ENCODE measurements around the gene ZNF232.
"Not testable (repeated sequence)": the region's sequence is repeated elsewhere in the genome, so short reads cannot be mapped to it uniquely, and the experiment has no call there.

Gene ZNF232

GRCh38 chr17:5135726-5136579 is 24.3 kb upstream of the ZNF232 start:
- no peak for DNase-seq
- no peak overlapping the region for H3K4me3 ChIP-seq (ENCODE audit: low read depth, low read length)
- TF ChIP-seq CTCF (IDR thresholded peaks at IDR 0.05; ENCODE audit: low read depth, low read length): no peak
- H3K9me3 ChIP-seq: no peaks in the 10 kb centered on the region
- no peaks in the 10 kb centered on the region for H3K4me1 ChIP-seq
- H3K27me3 ChIP-seq: no peaks in the 10 kb centered on the region
- no peaks in the 10 kb centered on the region for H3K36me3 ChIP-seq

GRCh38 chr17:5135131-5135712 is 23.5 kb upstream of the ZNF232 start:
- DNase-seq; H3K27me3 ChIP-seq; H3K4me3 ChIP-seq (ENCODE audit: low read depth, low read length); H3K9me3 ChIP-seq; H3K36me3 ChIP-seq; H3K4me1 ChIP-seq: not testable (repeated sequence)

GRCh38 chr17:5134571-5134970 is 22.9 kb upstream of the ZNF232 start:
- H3K4me3 ChIP-seq (ENCODE audit: low read depth, low read length); H3K27me3 ChIP-seq; H3K36me3 ChIP-seq; H3K9me3 ChIP-seq; H3K4me1 ChIP-seq; DNase-seq: not testable (repeated sequence)

- DNase-seq; H3K4me1 ChIP-seq; H3K9me3 ChIP-seq; H3K27me3 ChIP-seq; H3K4me3 ChIP-seq (ENCODE audit: low read depth, low read length); H3K36me3 ChIP-seq: not testable (repeated sequence)
These were observed 22.3 kb upstream of the ZNF232 start for GRCh38 chr17:5133961-5134360.

GRCh38 chr17:5133311-5133710 is 21.6 kb upstream of the ZNF232 start:
- Histone ChIP-seq H3K36me3 (no peaks in the 10 kb centered on the region), H3K4me3 (ENCODE audit: low read depth, low read length) (no peak overlapping the region), H3K9me3 (no peaks in the 10 kb centered on the region), H3K4me1 (no peaks in the 10 kb centered on the region), H3K27me3 (no peaks in the 10 kb centered on the region)
- no peak for DNase-seq
- TF ChIP-seq CTCF (IDR thresholded peaks at IDR 0.05; ENCODE audit: low read depth, low read length): no peak

- DNase-seq; H3K4me3 ChIP-seq (ENCODE audit: low read depth, low read length); H3K27me3 ChIP-seq; H3K9me3 ChIP-seq; H3K4me1 ChIP-seq; H3K36me3 ChIP-seq: not testable (repeated sequence)
These were observed 21.0 kb upstream of the ZNF232 start for GRCh38 chr17:5132503-5133225.

- not testable (repeated sequence) for DNase-seq; H3K4me1 ChIP-seq; H3K4me3 ChIP-seq (ENCODE audit: low read depth, low read length); H3K9me3 ChIP-seq; H3K27me3 ChIP-seq; H3K36me3 ChIP-seq
These were observed 20.3 kb upstream of the ZNF232 start for GRCh38 chr17:5131799-5132502.

- no peak for TF ChIP-seq CTCF (IDR thresholded peaks at IDR 0.05; ENCODE audit: low read depth, low read length)
- Histone ChIP-seq H3K36me3 (no peaks in the 10 kb centered on the region), H3K4me1 (no peaks in the 10 kb centered on the region), H3K27me3 (no peaks in the 10 kb centered on the region), H3K4me3 (ENCODE audit: low read depth, low read length) (no peak overlapping the region), H3K9me3 (no peaks in the 10 kb centered on the region)
- DNase-seq: no peak
These were observed 19.6 kb upstream of the ZNF232 start for GRCh38 chr17:5131146-5131715.

- not testable (repeated sequence) for H3K4me3 ChIP-seq (ENCODE audit: low read depth, low read length); DNase-seq; H3K36me3 ChIP-seq; H3K9me3 ChIP-seq; H3K4me1 ChIP-seq; H3K27me3 ChIP-seq
These were observed 19.0 kb upstream of the ZNF232 start for GRCh38 chr17:5130687-5131086.

GRCh38 chr17:5130261-5130660 is 18.6 kb upstream of the ZNF232 start:
- not testable (repeated sequence) for H3K36me3 ChIP-seq; H3K9me3 ChIP-seq; DNase-seq; H3K4me1 ChIP-seq; H3K4me3 ChIP-seq (ENCODE audit: low read depth, low read length); H3K27me3 ChIP-seq

GRCh38 chr17:5129770-5130169 is 18.1 kb upstream of the ZNF232 start:
- not testable (repeated sequence) for H3K4me1 ChIP-seq; H3K27me3 ChIP-seq; H3K9me3 ChIP-seq; H3K4me3 ChIP-seq (ENCODE audit: low read depth, low read length); H3K36me3 ChIP-seq; DNase-seq

Data from BE2C (cell line).